ENCODE measurements around the gene NDUFAF7. TPM values are rescaled to one million over a fixed set of nuclear protein-coding genes. Genes with fewer than 3 reads are reported as not detected.
A peak's percentile ranks its signal among the peaks of the same experiment; 100 is the strongest.

Gene NDUFAF7
- total and polyA plus RNA-seq, 2 of the 13 experiments (the other 11 are each of a cell fraction or from before 2014, with no cell fraction given) = 27.0 to 40.8 TPM

GRCh38 chr2:37231241-37232130, at the start of gene NDUFAF7, which contains the start of gene CEBPZ (continued):
- no peak for TF ChIP-seq ZNF512B (CRISPR knock-in tag; IDR thresholded peaks at IDR 0.05; ENCODE audit: borderline replicate concordance)
- no peak; the same call in 1 of the 2 replicates for TF ChIP-seq ZNF782 (CRISPR knock-in tag; IDR thresholded peaks at IDR 0.05; ENCODE audit: borderline replicate concordance)
- TF ChIP-seq ZNF383 (CRISPR knock-in tag; IDR thresholded peaks at IDR 0.05; ENCODE audit: borderline replicate concordance) = no peak
- TF ChIP-seq MEIS1 (CRISPR knock-in tag; IDR thresholded peaks at IDR 0.05; ENCODE audit: borderline replicate concordance) = no peak; the same call in 1 of the 2 replicates
- no peak for TF ChIP-seq ZNF672 (CRISPR knock-in tag; IDR thresholded peaks at IDR 0.05)
- TF ChIP-seq ZNF639 (CRISPR knock-in tag; conservative IDR thresholded peaks at IDR 0.05) = peak; percentile 72
- TF ChIP-seq IKZF4 (CRISPR knock-in tag; IDR thresholded peaks at IDR 0.05; ENCODE audit: borderline replicate concordance, low read depth, not compliant biosample characterization) = no peak
- peak; percentile 97 for TF ChIP-seq ZNF776 (CRISPR knock-in tag; IDR thresholded peaks at IDR 0.05)
- no peak for TF ChIP-seq ZNF251 (CRISPR knock-in tag; IDR thresholded peaks at IDR 0.05)
- 0 out of 2 replicates have a peak, but pooled peaks have one; percentile 64 for TF ChIP-seq ZNF232 (CRISPR knock-in tag; IDR thresholded peaks at IDR 0.05; ENCODE audit: borderline replicate concordance)
- TF ChIP-seq GRHL1 (CRISPR knock-in tag; conservative IDR thresholded peaks at IDR 0.05) = no peak
- TF ChIP-seq ATF4 (CRISPR knock-in tag; IDR thresholded peaks at IDR 0.05) = peak in 1 of 2 experiments; percentile 67; a peak in 2 of 4 replicates
- TF ChIP-seq ZNF569 (CRISPR knock-in tag; IDR thresholded peaks at IDR 0.05; ENCODE audit: borderline replicate concordance) = no peak
- 0 out of 2 replicates have a peak, but pooled peaks have one; percentile 18 for TF ChIP-seq ZNF660 (CRISPR knock-in tag; IDR thresholded peaks at IDR 0.05; ENCODE audit: borderline replicate concordance, low read depth)
- TF ChIP-seq CSRNP2 (CRISPR knock-in tag; conservative IDR thresholded peaks at IDR 0.05; ENCODE audit: low read depth) = no peak
- 0 out of 2 replicates have a peak, but pooled peaks have one; percentile 60 for TF ChIP-seq JUN (CRISPR knock-in tag; IDR thresholded peaks at IDR 0.05)
- TF ChIP-seq FOXK2 (IDR thresholded peaks at IDR 0.05) = no peak
- TF ChIP-seq ZNF891 (CRISPR knock-in tag; IDR thresholded peaks at IDR 0.05) = peak; percentile 96
- TF ChIP-seq ZFX (CRISPR knock-in tag; IDR thresholded peaks at IDR 0.05; ENCODE audit: low read depth) = peak; percentile 69; the same call in 1 of the 2 replicates
